HL-60 (cell line): ENCODE data around the gene RHNO1.
"Not testable (repeated sequence)": the region's sequence is repeated elsewhere in the genome, so short reads cannot be mapped to it uniquely, and the experiment has no call there.

ENCODE experiments used
- DNase-seq, 2 experiments: peaks; one replicate each; pipeline ENCODE4 v3.0.0-alpha.2; 2010 to 2020; ENCODE audit warnings: low read depth in 1 of 2, low spot score in 1 of 2
- H3K27ac ChIP-seq: fragments of 250-450 bp; sonication (Bioruptor Pico); replicated peaks from 2 replicates; pipeline ENCODE4 v1.5.1; 2020; ENCODE audit warnings: mild to moderate bottlenecking, moderate library complexity
- H3K27me3 ChIP-seq: fragments of 250-450 bp; sonication (Bioruptor Pico); 2 replicates; pipeline ENCODE4 v1.5.1; 2021; ENCODE audit warnings: mild to moderate bottlenecking, moderate library complexity; ENCODE audit not compliant: insufficient read depth, poor library complexity, severe bottlenecking
- H3K4me3 ChIP-seq: replicated peaks from 2 replicates; pipeline ENCODE4 v1.5.1; 2011; ENCODE audit warnings: mild to moderate bottlenecking, control low read depth, low read length; ENCODE audit not compliant: insufficient read depth
- GABPA ChIP-seq: IDR thresholded peaks from 2 replicates; pipeline ENCODE4 v1.6.1; 2012; ENCODE audit warnings: low read depth
- POLR2AphosphoS5 ChIP-seq: IDR thresholded peaks from 2 replicates; pipeline ENCODE4 v1.6.1; 2012; ENCODE audit warnings: low read depth
- SPI1 ChIP-seq: IDR thresholded peaks from 2 replicates; pipeline ENCODE4 v1.6.1; 2012; ENCODE audit warnings: low read depth, mild to moderate bottlenecking, borderline replicate concordance
- TF ChIP-seq, protein P1 (sequence below): IDR thresholded peaks from one replicate; pipeline ENCODE4 v1.5.1; 2011; ENCODE audit warnings: low read length, control low read depth, inconsistent platforms; ENCODE audit not compliant: insufficient read depth
- TF ChIP-seq, protein P2 (sequence below): IDR thresholded peaks from 2 replicates; pipeline ENCODE4 v1.6.1; 2012; ENCODE audit warnings: low read depth; ENCODE audit not compliant: insufficient replicate concordance

RHNO1 gene

DNA sequence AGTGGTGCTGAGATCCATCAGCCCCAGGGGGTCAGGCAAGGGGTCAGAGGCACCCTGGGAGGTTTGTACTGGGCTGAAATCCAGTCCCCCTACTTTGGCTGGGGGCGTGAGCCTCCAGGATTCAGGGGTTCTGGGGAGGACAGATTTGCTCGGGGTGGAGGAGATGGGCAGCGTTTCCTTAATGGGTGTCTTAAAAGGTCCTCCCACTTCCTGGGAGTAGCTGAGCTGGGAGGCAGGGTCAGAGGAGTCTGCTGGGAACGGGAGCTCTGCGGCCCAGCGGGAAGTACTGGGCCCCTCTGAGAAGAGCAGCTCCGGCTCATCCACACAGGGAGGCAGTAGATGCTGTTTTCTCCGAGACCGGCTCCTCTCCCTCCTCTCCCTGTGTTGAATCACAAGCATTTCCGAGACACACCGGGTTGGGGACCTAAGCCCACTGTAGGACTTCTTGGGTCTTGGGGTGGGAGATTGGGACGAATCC lies 18.0 kb upstream of the RHNO1 start:
- DNase-seq: no peak
- Histone ChIP-seq H3K27ac (no peak overlapping the region), H3K27me3 (no peaks in the 10 kb centered on the region), H3K4me3 (no peak overlapping the region)
- TF ChIP-seq, protein P1, sequence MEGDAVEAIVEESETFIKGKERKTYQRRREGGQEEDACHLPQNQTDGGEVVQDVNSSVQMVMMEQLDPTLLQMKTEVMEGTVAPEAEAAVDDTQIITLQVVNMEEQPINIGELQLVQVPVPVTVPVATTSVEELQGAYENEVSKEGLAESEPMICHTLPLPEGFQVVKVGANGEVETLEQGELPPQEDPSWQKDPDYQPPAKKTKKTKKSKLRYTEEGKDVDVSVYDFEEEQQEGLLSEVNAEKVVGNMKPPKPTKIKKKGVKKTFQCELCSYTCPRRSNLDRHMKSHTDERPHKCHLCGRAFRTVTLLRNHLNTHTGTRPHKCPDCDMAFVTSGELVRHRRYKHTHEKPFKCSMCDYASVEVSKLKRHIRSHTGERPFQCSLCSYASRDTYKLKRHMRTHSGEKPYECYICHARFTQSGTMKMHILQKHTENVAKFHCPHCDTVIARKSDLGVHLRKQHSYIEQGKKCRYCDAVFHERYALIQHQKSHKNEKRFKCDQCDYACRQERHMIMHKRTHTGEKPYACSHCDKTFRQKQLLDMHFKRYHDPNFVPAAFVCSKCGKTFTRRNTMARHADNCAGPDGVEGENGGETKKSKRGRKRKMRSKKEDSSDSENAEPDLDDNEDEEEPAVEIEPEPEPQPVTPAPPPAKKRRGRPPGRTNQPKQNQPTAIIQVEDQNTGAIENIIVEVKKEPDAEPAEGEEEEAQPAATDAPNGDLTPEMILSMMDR: no peak
- TF ChIP-seq POLR2AphosphoS5: 0 out of 2 replicates have a peak, but pooled peaks have one; percentile 11
- TF ChIP-seq, protein P2, sequence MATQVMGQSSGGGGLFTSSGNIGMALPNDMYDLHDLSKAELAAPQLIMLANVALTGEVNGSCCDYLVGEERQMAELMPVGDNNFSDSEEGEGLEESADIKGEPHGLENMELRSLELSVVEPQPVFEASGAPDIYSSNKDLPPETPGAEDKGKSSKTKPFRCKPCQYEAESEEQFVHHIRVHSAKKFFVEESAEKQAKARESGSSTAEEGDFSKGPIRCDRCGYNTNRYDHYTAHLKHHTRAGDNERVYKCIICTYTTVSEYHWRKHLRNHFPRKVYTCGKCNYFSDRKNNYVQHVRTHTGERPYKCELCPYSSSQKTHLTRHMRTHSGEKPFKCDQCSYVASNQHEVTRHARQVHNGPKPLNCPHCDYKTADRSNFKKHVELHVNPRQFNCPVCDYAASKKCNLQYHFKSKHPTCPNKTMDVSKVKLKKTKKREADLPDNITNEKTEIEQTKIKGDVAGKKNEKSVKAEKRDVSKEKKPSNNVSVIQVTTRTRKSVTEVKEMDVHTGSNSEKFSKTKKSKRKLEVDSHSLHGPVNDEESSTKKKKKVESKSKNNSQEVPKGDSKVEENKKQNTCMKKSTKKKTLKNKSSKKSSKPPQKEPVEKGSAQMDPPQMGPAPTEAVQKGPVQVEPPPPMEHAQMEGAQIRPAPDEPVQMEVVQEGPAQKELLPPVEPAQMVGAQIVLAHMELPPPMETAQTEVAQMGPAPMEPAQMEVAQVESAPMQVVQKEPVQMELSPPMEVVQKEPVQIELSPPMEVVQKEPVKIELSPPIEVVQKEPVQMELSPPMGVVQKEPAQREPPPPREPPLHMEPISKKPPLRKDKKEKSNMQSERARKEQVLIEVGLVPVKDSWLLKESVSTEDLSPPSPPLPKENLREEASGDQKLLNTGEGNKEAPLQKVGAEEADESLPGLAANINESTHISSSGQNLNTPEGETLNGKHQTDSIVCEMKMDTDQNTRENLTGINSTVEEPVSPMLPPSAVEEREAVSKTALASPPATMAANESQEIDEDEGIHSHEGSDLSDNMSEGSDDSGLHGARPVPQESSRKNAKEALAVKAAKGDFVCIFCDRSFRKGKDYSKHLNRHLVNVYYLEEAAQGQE: no peak
- no peak for TF ChIP-seq GABPA
- TF ChIP-seq SPI1: no peak

DNA sequence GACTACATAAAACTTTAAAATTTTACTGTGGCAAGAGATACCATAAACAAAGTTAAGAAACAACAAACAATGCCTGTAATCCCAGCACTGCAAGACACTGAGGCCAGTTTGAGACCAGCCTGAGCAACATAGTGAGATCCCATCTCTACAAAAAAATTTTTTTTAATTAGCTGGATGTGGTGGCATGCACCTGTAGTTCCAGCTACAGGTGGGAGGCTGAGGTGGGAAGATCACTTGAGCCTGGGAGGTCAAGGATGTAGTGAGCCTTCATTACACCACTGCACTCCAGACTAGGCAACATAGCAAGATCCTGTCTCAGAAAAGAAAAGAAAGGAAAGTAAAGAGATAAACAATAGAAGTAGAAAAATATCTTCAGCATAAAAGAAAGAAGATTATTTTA lies 16.9 kb upstream of the RHNO1 start:
- TF ChIP-seq POLR2AphosphoS5: no peak
- no peaks in the 10 kb centered on the region for H3K27me3 ChIP-seq
- H3K27ac ChIP-seq: no peak overlapping the region
- DNase-seq: no peak
- no peak overlapping the region for H3K4me3 ChIP-seq

DNA sequence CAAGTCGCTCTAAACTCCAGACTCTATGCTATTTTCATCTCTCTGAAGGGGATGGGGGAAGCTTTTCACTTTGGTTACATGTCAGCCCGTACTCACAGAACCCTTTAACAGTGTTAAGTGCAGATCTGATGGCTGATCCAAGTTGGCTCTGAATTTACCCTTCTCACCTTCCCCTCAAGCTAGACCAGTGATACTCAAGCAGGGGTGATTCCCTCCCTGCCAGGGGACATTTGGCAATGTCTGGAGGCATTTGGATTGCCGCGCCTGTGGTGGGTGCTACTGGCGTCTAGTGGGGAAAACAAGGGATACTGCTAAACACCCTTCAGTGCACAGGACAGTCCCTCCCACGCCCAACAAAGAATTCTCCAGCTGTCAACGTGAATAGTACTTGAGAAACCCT lies 14.1 kb upstream of the RHNO1 start:
- no peak for DNase-seq
- no peak overlapping the region for H3K27ac ChIP-seq
- TF ChIP-seq POLR2AphosphoS5 (no peak), GABPA (no peak), SPI1 (no peak)
- TF ChIP-seq, protein P1: no peak
- TF ChIP-seq, protein P2: no peak
- H3K4me3 ChIP-seq: no peak overlapping the region
- H3K27me3 ChIP-seq: no peaks in the 10 kb centered on the region

DNA sequence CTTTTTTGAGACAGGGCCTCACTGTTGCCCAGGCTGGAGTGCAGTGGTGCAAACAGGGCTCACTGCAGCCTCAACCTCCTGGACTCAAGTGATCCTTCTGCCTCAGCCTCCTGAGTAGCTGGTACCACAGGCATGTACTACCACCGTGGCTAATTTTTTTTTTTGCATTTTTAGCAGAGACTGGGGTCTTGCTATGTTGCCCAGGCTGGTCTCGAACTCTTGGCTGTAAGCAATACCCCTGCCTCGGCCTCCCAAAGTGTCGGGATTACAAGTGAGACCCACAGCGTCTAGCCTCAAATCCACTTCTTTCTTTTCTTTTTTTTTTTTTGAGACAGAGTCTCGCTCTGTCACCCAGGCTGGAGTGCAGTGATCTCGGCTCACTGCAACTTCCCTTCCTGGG lies 13.6 kb upstream of the RHNO1 start:
- not testable (repeated sequence) for H3K27ac ChIP-seq, H3K4me3 ChIP-seq, H3K27me3 ChIP-seq, DNase-seq

GRCh38 chr12:2864198-2864597 lies 12.8 kb upstream of the RHNO1 start:
- Histone ChIP-seq H3K4me3 (no peak overlapping the region), H3K27me3 (no peaks in the 10 kb centered on the region), H3K27ac (no peak overlapping the region)
- no peak for DNase-seq
- no peak for TF ChIP-seq SPI1
- TF ChIP-seq POLR2AphosphoS5: no peak
- TF ChIP-seq, protein P1: no peak
- TF ChIP-seq, protein P2: no peak
- TF ChIP-seq GABPA: no peak

DNA sequence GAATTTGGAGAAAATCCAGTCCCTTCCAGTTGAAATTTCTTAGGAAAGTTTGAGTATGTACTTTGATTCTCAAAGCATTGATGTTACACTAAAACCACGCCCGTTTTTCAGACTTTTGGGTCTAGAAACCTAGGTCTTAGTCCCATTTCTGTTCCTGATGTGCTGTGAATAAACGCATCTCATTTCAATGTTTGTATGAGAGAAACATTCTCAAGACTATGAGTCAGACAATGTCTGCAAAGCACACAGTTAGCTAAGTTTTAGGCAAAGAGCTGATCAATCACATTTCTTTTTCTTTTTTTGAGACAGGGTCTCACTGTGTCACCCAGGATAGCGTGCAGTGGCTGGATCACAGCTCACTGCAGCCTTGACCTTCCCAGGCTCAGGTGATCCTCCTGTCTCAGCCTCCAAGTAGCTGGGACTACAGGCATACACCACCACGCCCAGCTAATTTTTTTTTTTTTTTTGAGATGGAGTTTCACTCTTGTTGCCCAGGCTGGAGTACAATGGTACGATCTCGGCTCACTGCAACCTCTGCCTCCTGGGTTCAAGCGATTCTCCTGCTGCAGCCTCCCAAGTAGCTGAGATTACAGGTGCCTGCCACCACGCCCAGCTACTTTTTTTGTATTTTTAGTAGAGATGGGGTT lies 7.9 kb upstream of the RHNO1 start:
- not testable (repeated sequence) for H3K4me3 ChIP-seq, DNase-seq, H3K27me3 ChIP-seq, H3K27ac ChIP-seq
